ENCODE measurements around the gene PALS2.

PALS2 gene

DNA sequence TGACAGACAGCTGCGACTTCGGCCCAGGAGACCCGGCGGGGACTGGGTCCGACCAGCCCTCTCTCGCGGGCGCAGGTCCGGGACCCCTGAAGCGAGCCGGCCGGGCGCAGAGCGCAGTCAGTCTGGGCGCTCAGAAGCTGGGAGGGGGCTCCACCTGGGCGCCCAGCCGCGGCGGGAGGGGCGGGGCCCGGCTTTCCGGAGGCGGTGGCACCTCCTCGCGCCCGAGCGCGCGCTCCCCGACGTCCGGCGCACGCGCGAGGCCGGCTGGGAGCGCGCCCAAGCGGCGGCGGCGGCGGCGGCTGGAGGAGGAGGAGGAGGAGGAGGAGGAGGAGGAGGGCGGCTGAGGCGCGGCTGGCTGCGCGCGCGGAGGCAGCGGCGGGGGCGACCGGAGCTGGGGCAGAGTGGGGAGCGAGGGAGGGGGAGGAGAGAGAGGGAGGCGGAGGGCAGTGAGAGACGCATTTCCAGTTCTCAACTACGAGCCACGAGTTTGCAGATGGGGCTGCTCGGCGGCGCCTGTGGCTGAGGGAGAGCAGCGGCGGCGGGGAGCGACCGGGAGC lies at the start of gene PALS2:
TSS of gene PALS2 (plus strand) at position 456 of the 557 bp plus-strand sequence. CDS start 50,216 bp downstream, outside the sequence.
- Mint-ChIP-seq H3K27ac (peak within 1 kb of the TSS; percentile 89 to 95 (median 94)), H3K4me1 (peaks cover 17% of the 10 kb centered on the region), H3K36me3 (ENCODE audit: low read depth) (no peaks in the 10 kb centered on the region), H3K27me3 (ENCODE audit: low read depth) (peaks cover 42% of the 10 kb centered on the region), H3K4me3 (peak within 1 kb of the TSS; percentile 96 to 99 (median 97)), H3K9me3 (no peaks in the 10 kb centered on the region)
- TF ChIP-seq CTCF (IDR thresholded peaks at IDR 0.05; ENCODE audit: unreplicated experiment in 3 of 3): no peak

GRCh38 chr7:24531255-24531654 lies 42.0 kb upstream of the PALS2 start:
- Mint-ChIP-seq H3K36me3 (ENCODE audit: low read depth) (no peaks in the 10 kb centered on the region), H3K9me3 (no peaks in the 10 kb centered on the region), H3K4me3 (no peak overlapping the region), H3K4me1 (no peaks in the 10 kb centered on the region), H3K27me3 (ENCODE audit: low read depth) (peaks cover 9% of the 10 kb centered on the region), H3K27ac (no peak overlapping the region)
- TF ChIP-seq CTCF (IDR thresholded peaks at IDR 0.05; ENCODE audit: unreplicated experiment in 3 of 3): no peak

DNA sequence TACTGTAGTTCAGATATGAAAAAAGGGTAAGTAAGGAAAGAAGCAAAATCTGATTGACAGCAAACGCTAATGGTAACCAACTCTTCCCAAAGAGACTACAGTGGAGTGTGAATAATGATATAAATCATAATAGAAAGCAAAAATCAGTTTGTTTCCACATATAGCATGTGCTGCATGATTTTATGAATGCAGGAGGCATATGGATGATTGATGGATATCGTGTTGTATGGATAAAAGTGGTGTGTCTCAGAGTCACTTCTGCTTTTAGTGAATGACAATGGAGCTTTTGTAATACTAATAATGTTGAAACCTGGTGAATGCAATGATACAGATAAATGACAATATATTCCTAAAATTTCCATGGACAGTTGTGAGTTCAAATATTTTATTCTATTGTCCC lies 36.6 kb upstream of the PALS2 start:
- Mint-ChIP-seq H3K9me3 (no peaks in the 10 kb centered on the region), H3K4me1 (no peaks in the 10 kb centered on the region), H3K4me3 (no peak overlapping the region), H3K36me3 (ENCODE audit: low read depth) (no peaks in the 10 kb centered on the region), H3K27ac (no peak overlapping the region), H3K27me3 (ENCODE audit: low read depth) (peaks cover 4% of the 10 kb centered on the region)
- TF ChIP-seq CTCF (IDR thresholded peaks at IDR 0.05; ENCODE audit: unreplicated experiment in 3 of 3): no peak

- Mint-ChIP-seq H3K36me3 (ENCODE audit: low read depth) (no peaks in the 10 kb centered on the region), H3K4me1 (no peaks in the 10 kb centered on the region), H3K9me3 (no peaks in the 10 kb centered on the region), H3K27me3 (ENCODE audit: low read depth) (no peaks in the 10 kb centered on the region), H3K27ac (no peak overlapping the region), H3K4me3 (no peak overlapping the region)
- no peak for TF ChIP-seq CTCF (IDR thresholded peaks at IDR 0.05; ENCODE audit: unreplicated experiment in 3 of 3)
These were observed 32.3 kb upstream of the PALS2 start for GRCh38 chr7:24540956-24541355.

GRCh38 chr7:24545215-24545614 lies 28.0 kb upstream of the PALS2 start:
- Mint-ChIP-seq H3K36me3 (ENCODE audit: low read depth) (no peaks in the 10 kb centered on the region), H3K9me3 (no peaks in the 10 kb centered on the region), H3K27me3 (ENCODE audit: low read depth) (no peaks in the 10 kb centered on the region), H3K27ac (no peak overlapping the region), H3K4me3 (no peak overlapping the region), H3K4me1 (no peaks in the 10 kb centered on the region)
- TF ChIP-seq CTCF (IDR thresholded peaks at IDR 0.05; ENCODE audit: unreplicated experiment in 3 of 3): no peak

DNA sequence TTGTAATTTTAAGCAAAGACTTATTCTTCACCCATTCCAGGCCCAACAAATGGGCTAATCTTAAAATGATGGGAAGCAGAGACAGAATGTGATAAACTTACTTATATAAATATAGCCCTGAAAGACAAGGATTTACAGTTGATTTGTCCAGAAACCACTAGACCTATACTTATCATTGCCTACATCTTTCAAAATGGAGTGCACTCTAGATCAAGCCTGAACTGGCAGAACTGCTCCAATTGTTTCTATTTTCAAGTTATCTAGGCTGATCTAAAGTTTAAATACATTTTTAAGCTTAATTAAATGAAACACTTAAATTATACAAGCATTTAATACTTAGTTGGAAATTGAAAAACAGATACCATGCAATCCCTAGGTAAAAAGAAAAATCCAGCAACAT lies 24.9 kb upstream of the PALS2 start:
- H3K27ac Mint-ChIP-seq: no peak overlapping the region
- H3K4me1 Mint-ChIP-seq: peaks cover 8% of the 10 kb centered on the region
- H3K36me3 Mint-ChIP-seq (ENCODE audit: low read depth): no peaks in the 10 kb centered on the region
- no peak for TF ChIP-seq CTCF (IDR thresholded peaks at IDR 0.05; ENCODE audit: unreplicated experiment in 3 of 3)
- H3K27me3 Mint-ChIP-seq (ENCODE audit: low read depth): no peaks in the 10 kb centered on the region
- no peaks in the 10 kb centered on the region for H3K9me3 Mint-ChIP-seq
- no peak overlapping the region for H3K4me3 Mint-ChIP-seq

Data from nephron (organoid).